Stimulated activated CD8-positive, alpha-beta memory T cell treated with anti-CD3 and anti-CD28 coated beads, Interleukin-12 subunit alpha, Interleukin-12 subunit beta, amount 100 ng/mL, for 24 hours (primary cell): ENCODE data around the gene PRELID3B.
"Not testable (repeated sequence)": the region's sequence is repeated elsewhere in the genome, so short reads cannot be mapped to it uniquely, and the experiment has no call there.

Source experiments
- DNase-seq: peaks from one replicate; pipeline ENCODE4 v3.0.0-alpha.2; 2020; ENCODE audit errors: extremely low read depth

The PRELID3B gene

GRCh38 chr20:59026904-59027740 is 15.5 kb downstream of the PRELID3B start:
- DNase-seq: no peak

GRCh38 chr20:59025511-59025910 is 17.1 kb downstream of the PRELID3B start:
- DNase-seq: no peak

GRCh38 chr20:59025086-59025485 is 17.5 kb downstream of the PRELID3B start:
- DNase-seq: no peak

DNA sequence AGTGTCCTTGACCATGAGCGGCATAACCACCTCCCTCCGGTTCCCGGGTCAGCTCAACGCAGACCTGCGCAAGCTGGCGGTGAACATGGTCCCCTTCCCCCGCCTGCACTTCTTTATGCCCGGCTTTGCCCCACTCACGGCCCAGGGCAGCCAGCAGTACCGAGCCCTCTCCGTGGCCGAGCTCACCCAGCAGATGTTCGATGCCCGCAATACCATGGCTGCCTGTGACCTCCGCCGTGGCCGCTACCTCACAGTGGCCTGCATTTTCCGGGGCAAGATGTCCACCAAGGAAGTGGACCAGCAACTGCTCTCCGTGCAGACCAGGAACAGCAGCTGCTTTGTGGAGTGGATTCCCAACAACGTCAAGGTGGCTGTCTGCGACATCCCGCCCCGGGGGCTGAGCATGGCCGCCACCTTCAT is 18.5 kb downstream of the PRELID3B start:
- no peak for DNase-seq

DNA sequence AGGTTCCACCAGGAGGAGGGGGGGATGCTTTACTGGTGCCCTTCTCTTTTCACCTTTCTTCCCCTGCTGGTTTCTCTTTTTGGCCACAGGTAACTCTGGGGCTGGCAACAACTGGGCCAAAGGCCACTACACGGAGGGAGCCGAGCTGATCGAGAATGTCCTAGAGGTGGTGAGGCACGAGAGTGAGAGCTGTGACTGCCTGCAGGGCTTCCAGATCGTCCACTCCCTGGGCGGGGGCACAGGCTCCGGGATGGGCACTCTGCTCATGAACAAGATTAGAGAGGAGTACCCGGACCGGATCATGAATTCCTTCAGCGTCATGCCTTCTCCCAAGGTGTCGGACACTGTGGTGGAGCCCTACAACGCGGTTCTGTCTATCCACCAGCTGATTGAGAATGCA is 19.0 kb downstream of the PRELID3B start:
- no peak for DNase-seq

GRCh38 chr20:59022754-59023153 is 19.8 kb downstream of the PRELID3B start:
- no peak for DNase-seq

- DNase-seq: no peak
Measured at GRCh38 chr20:59020938-59021551, 21.5 kb downstream of the PRELID3B start.

- no peak for DNase-seq
Measured at GRCh38 chr20:59019217-59019616, 23.4 kb downstream of the PRELID3B start, which contains the start of gene TUBB1. TUBB1 (plus strand) TSS chr20:59019429; CDS start chr20:59019523, 94 bp downstream.

- DNase-seq: no peak
Measured at GRCh38 chr20:59018817-59019216, 23.8 kb downstream of the PRELID3B start.

DNA sequence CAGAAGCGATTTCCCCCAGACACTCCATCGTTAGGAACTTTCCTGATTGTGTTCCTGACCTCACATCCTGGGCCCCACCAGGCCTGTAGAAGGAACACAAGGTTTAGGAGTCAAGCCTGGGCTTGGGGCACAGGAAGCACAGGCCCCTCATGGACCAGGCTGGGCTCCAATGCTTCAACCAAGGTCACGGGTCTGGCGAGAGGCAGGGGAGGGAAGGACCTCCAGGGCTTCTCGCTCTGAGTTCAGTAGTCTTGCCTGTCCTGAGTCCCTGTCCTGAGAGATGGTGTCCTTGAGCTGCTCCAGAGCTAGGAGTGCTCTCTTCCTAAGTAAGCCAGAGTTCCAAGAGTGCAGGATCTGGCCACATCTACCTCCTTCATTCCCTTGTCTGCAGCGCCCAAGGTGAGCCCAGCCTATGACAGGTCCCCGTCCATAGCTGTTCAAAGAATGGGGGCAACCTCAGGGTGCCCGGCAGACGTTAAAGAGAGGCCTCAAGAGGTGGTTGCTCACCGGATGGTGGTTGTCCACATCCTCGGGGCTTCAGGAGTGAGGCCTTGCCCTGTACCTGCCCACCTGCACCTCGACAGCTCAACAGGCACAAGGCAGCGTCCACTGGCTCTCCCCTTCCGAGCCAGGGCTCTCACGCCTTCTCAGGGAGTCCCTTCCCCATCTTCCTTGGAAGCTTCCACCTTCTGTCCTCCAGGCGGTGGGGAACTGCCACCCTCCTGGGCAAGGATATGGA is 24.9 kb downstream of the PRELID3B start:
- DNase-seq: no peak

DNA sequence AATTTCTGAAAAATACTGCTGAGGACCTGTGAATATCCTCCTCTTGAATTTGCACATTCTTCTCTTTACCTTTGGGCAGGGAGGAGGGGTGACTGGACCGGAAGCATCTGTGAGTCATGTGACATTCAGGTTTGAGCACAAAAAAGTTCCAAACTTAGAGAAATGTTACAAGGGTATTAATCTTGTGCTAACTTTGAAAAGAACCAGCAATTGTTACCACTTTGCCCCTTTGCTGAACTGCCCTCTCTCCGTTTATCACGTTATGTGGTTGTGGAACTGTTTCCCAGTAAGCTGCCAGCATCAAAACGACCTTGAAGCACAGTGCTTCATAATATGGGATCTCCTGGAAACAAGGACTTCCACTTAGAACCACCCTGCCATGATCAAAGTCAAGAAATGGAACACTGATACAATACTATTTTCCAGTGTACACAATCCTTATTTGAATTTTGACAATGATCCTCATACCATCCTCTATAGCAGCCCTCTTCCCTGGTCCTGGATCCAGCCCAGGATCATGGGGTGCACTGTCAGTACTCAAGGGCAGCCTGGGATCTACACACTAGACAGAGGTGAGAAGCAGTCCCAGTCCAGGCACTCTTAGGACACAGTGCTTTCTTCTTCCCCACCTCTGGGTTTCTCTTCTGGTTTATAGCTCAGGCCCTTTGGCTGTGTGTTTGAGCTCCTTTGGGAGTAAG is 25.6 kb downstream of the PRELID3B start:
- no peak for DNase-seq

DNA sequence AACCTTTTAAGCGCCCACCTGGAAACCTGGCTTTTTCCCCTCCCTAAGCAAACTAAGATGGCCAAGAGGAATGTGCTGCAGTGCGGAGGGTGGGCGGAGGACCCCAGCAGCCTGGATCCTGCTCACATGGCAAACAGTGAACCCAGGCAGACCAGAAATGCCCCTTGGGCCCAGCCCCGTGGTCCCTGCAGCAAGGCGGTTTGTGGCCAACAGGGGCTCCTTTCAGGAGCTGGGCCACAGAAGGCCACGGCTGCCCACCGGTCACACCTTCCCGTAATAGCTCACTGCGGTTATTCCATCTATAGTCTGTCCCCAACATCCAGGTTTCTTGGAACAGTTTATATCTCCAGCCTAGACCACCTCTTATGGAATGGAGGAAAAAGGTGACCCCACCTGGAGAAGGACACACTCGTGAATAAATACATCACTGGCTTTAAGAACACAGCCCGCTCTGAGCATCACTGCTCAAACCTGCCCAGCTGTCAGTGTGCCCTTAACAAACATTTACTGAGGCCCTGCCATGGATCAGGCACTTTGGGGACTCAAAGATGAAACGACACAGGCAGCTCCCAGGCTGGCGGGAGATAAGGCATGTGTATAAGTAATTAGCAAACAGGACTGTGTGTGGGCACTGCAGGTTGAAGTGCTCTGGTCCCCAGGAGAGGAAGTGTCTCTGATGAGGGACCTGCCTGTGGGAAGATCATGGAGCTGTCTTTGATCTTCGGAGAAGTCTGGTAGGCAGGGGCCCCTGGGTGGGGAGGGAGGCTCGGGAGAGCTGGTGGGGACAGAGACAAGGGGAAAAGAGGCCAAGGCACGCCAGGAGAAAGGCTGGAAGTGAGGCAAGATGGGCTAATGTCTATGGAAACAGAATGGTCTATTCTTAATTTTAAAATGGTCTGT is 26.5 kb downstream of the PRELID3B start:
- DNase-seq: no peak

DNA sequence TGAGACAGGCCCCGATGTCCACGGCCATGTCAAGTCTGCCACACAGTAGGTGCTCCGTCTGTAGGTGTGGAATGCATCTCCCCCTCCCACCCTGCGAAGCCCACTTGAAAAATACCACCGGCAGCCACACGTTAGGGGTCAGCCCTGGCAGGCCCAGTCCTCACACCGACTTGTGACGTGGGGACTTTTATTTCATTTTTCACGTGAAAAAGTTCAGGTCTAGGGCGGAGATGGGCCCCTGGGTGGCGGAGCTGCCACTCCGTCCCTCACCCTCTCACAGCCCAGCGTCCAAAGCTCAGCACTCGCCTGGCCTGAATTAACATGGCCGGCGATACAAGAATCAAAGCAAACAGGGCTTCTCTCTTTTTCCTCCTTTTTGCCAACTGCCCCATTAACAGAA is 27.2 kb downstream of the PRELID3B start:
- DNase-seq: no peak

DNA sequence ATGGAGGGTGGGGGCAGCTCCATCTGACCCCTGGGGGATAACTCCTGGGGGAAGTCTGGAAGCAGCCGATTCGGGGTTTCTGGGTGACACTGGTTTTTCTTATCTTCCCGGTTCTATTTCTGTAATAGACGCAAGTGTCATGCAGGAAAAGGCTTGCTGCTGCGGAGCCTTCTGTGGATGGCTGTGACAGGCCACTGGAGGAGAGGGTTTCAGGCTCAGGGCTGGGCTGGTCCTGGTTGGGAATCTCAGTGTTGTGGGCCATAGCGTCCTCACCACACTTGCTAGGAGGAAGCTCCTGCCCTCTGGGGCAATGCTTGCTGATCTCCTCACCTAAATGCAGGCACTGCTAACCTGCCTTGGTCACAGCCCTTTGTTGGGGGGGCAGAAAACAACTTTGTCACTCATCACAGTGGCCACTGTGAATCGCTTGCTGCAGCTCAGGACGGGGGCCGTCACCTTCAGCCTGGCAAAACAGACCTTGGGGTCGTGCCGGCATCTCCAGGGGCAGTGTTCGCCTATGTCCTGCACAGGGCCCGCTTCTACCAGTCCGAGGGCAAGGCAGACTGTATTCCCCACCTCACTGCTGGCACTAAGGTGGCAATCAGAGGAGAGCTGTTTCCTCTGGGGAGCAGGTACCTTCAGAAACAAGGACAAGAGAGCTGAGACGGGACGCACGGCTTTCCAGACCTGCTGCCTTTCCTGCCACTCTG is 27.8 kb downstream of the PRELID3B start:
- DNase-seq: no peak

DNA sequence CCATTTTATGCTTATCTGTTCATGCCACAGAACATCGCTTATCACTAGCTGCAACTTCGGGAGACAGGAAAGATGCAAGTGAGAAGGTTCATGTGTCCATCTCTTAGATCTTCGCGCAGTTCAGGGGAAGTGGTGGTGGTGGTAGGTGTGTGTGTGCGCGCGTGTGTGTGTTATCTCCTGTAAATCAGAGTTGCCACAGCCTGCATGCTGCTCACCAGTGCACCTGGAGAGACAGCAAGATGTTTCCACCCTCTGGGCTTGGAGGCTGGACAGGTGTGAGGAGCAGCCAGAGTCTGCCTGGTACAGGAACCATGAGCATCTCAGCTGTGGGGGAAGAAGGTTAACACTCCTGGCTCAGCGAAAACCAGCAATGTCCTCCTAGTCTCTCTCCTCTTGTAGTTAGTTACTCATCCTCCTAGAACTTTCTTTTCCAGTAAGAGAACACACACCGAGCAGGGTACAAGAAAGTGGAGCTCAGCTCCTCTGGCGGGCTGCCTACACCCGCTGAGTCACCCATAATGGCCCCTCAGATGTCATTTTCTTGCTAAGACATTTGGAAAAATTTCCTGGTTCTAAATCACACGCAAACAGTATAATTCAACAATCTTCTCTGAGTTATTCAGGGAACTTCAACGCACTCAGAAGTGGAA is 28.5 kb downstream of the PRELID3B start:
- DNase-seq: no peak

DNA sequence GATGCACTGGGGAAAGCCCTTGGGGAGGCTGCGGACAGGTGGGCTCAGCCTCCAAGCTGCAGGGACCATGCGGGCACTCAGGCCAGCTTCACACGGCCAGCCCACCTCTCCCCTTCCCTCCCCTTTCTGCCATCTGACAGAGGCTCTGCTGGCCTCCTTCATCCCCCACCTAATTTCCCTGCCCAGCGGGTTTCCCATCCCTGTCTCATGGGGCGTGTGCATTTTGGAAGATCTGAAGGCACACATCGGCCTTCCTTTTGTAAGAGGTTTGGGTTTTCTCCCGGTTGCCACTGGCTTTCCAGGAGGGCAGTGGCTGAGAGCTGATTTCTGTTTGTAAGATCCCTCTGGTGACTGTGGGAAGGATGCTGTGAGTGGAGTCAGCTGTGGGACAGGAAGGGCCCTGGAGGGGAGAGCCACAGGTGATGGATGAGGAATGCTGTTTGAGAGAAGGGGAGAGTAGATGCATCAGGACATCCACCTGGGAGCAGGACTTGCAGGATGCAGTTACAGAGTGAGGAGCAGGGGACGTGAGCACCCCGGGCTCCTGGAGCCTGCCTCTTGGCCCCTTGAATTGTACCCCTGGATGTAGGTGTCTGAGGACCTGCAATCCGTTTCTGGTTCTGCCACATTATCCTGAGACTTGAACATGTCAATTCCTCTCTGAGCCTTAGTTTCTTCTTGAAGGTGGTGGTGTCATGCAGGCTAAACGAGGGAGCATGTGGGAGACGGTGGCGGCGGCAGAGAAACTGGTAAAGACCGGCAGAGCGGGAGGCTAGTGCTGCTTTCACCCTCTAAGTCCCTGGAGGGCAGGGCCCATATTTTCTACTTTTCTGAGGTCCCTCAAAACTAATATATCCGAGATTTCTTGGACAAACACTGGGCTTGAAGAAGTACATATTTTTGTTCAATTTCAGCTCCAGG is 29.3 kb downstream of the PRELID3B start:
- no peak for DNase-seq

- not testable (repeated sequence) for DNase-seq
Measured at GRCh38 chr20:59011874-59012157, 30.8 kb downstream of the PRELID3B start.

- no peak for DNase-seq
Measured at GRCh38 chr20:59010995-59011873, 31.4 kb downstream of the PRELID3B start.
